C4-2B (cell line): ENCODE measurements around the gene MDM1.

ENCODE experiments used
- H3K27ac ChIP-seq: fragments of 450-650 bp; 2 replicates; pipeline ENCODE4 v1.5.1; 2017
- ZFX ChIP-seq: fragments of 450-650 bp; IDR thresholded peaks from 2 replicates; pipeline ENCODE4 v1.6.1; 2017
- TF ChIP-seq, protein P1 (sequence below): fragments of 450-650 bp; conservative IDR thresholded peaks from 2 replicates; pipeline ENCODE4 v1.5.1; 2017; ENCODE audit warnings: mild to moderate bottlenecking

Gene MDM1

GRCh38 chr12:68271346-68271745, 60.8 kb downstream of the MDM1 start:
- H3K27ac ChIP-seq = no peak overlapping the region
- TF ChIP-seq, protein P1, sequence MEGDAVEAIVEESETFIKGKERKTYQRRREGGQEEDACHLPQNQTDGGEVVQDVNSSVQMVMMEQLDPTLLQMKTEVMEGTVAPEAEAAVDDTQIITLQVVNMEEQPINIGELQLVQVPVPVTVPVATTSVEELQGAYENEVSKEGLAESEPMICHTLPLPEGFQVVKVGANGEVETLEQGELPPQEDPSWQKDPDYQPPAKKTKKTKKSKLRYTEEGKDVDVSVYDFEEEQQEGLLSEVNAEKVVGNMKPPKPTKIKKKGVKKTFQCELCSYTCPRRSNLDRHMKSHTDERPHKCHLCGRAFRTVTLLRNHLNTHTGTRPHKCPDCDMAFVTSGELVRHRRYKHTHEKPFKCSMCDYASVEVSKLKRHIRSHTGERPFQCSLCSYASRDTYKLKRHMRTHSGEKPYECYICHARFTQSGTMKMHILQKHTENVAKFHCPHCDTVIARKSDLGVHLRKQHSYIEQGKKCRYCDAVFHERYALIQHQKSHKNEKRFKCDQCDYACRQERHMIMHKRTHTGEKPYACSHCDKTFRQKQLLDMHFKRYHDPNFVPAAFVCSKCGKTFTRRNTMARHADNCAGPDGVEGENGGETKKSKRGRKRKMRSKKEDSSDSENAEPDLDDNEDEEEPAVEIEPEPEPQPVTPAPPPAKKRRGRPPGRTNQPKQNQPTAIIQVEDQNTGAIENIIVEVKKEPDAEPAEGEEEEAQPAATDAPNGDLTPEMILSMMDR = no peak
- TF ChIP-seq ZFX = no peak

DNA sequence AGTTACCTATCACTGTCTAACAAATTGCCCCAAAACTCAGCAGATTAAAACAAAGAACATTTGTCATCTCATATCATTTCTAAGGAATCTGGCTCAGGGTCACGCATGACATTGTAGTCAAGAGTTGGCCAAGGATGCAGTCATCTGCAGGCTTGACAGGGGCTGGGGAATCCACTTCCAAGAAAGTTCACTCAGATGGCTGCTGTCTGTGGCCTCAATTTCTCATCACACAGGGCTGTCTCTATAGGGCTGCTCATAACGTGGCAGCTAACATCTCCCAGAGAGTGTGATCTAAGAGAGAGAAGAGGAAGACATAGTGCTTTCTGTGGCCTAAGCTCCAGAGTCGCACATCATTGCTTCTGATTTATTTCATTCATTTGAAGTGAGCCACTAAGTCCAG, 61.8 kb downstream of the MDM1 start:
- no peak overlapping the region for H3K27ac ChIP-seq
- TF ChIP-seq, protein P1 = no peak
- TF ChIP-seq ZFX = no peak

DNA sequence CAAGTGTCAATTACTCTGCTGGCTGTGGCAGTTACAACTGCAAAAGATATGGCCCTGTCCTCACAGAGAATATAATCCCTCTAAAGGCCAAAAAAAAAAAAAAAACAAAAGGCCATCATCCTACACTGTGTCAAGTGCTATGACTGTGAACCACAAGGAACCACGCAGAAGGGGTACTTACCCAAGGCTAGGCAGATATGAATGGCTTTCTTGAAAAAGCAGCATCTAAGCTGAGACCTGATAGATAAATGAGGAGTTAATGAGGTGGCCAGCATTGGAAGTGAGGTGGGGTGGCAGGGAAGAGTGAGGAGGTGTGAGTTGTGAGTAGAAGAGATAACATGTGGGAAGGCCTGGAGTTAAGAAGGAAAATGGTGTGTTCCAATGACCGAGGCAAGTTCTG, 62.4 kb downstream of the MDM1 start:
- TF ChIP-seq ZFX = no peak
- TF ChIP-seq, protein P1 = no peak

GRCh38 chr12:68268967-68269366, 63.2 kb downstream of the MDM1 start:
- H3K27ac ChIP-seq = no peak overlapping the region
- TF ChIP-seq, protein P1 = no peak
- no peak for TF ChIP-seq ZFX

More for the DNA sequence above, 62.4 kb downstream of the MDM1 start:
- H3K27ac ChIP-seq = no peak overlapping the region

- no peak overlapping the region for H3K27ac ChIP-seq
- TF ChIP-seq, protein P1 = no peak
- TF ChIP-seq ZFX = no peak
These were observed 64.2 kb downstream of the MDM1 start for GRCh38 chr12:68267892-68268396.

- TF ChIP-seq ZFX = no peak
- TF ChIP-seq, protein P1 = no peak
- H3K27ac ChIP-seq = no peak overlapping the region
These were observed 67.3 kb downstream of the MDM1 start for GRCh38 chr12:68264857-68265256.

- H3K27ac ChIP-seq = no peak overlapping the region
- TF ChIP-seq ZFX = no peak
- TF ChIP-seq, protein P1 = no peak
These were observed 67.9 kb downstream of the MDM1 start for GRCh38 chr12:68264158-68264855.
